Duodenal mucosa (tissue), 2 donors: ENCODE data around the gene ZBTB26.
"Not testable (repeated sequence)": the region's sequence is repeated elsewhere in the genome, so short reads cannot be mapped to it uniquely, and the experiment has no call there.

Source experiments
- H3K27ac ChIP-seq: one replicate; pipeline ENCODE4 v1.7.0; 2013; ENCODE audit warnings: low read depth, low read length
- H3K27me3 ChIP-seq, 2 donors: one replicate each; pipeline ENCODE4 v1.7.0; 2013; ENCODE audit warnings: low read length in 2 of 2, control low read depth in 1 of 2; ENCODE audit not compliant: insufficient read depth in 2 of 2, control insufficient read depth in 1 of 2
- H3K36me3 ChIP-seq, 2 donors: one replicate each; pipeline ENCODE4 v1.7.0; 2013; ENCODE audit warnings: low read length in 2 of 2, control low read depth in 1 of 2; ENCODE audit not compliant: insufficient read depth in 2 of 2, control insufficient read depth in 1 of 2
- H3K4me1 ChIP-seq, 2 donors: one replicate each; pipeline ENCODE4 v1.7.0; 2013; ENCODE audit warnings: low read length in 2 of 2, control low read depth in 1 of 2; ENCODE audit not compliant: insufficient read depth in 2 of 2, control insufficient read depth in 1 of 2
- H3K4me3 ChIP-seq, 2 donors: one replicate each; pipeline ENCODE4 v1.7.0; 2013; ENCODE audit warnings: low read length in 2 of 2, low read depth in 1 of 2
- H3K9ac ChIP-seq, 2 donors: one replicate each; pipeline ENCODE4 v1.7.0; 2013; ENCODE audit warnings: low read length in 2 of 2, low read depth in 1 of 2
- H3K9me3 ChIP-seq, 2 donors: one replicate each; pipeline ENCODE4 v1.7.0; 2013; ENCODE audit warnings: low read length in 2 of 2, control low read depth in 1 of 2; ENCODE audit not compliant: control insufficient read depth in 1 of 2

ZBTB26 gene

DNA sequence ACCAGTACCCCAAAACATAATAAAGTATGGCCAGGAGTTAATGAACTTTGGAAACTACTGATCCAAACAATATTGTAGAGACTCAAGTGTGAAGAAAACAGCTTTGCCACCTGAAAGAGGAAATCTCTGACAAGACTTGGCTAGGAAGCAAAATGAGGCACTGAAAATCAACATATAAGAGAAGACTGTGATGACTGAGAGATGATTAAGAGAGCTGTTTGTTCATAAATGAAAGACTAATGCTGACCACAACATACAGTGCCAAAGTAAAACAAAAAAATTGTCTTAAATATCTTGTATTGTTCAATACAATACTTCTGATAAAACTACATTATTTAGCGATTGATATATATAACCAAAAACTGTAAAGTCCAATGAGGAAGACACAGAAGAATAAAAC is 33.3 kb downstream of the ZBTB26 start:
- peaks cover under 1 to 5% of the 10 kb centered on the region in 2 donors for H3K4me1 ChIP-seq

DNA sequence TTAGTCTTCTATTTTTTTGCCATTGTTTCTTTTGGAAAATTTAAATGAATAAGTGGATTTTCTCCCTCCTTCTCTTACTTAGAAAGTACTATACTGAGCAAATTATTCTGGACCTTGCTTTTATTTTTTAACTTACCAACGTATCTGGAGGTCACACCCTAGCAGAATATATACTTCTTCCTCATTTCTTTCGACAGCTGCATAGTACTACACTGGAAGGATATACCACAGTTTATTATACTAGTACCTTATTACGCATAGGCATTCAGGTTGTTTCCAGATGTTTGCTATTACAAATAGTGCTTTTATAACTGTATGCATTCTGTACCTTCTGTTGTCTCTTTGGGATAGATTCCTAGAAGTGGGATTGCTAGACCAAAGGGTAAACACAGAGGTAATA is 42.8 kb downstream of the ZBTB26 start:
- H3K4me1 ChIP-seq, result no peaks in the 10 kb centered on the region

More for the DNA sequence above, 33.3 kb downstream of the ZBTB26 start:
- Histone ChIP-seq H3K9ac (no peak overlapping the region), H3K27ac (no peak overlapping the region), H3K4me3 (no peak overlapping the region), H3K27me3 (no peaks in the 10 kb centered on the region), H3K9me3 (no peaks in the 10 kb centered on the region), H3K36me3 (peaks cover 5 to 21% of the 10 kb centered on the region in 2 donors)

DNA sequence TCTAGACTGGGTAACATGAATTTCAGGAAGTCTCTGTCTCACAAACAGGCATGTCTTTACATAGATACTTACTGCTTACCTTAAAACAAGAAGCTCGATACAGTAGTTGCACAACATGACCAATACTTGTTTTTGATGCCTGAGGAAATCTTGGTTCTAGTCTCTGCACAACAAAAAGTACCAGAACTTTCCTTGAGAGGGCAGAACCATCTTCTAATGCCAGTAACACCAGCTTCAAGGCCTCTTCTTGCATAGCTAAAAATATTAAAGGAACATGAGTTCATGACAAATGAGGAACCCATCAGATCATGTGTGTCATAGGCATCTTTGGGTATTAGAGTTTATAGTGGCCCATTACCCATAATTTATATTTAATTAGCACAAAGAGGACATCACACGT is 48.2 kb downstream of the ZBTB26 start:
- Histone ChIP-seq H3K27me3 (no peaks in the 10 kb centered on the region), H3K27ac (no peak overlapping the region), H3K4me1 (peaks cover 5 to 9% of the 10 kb centered on the region in 2 donors), H3K36me3 (peaks cover 34 to 55% of the 10 kb centered on the region in 2 donors), H3K4me3 (no peak overlapping the region), H3K9ac (no peak overlapping the region), H3K9me3 (no peaks in the 10 kb centered on the region)

More for the DNA sequence above, 42.8 kb downstream of the ZBTB26 start:
- Histone ChIP-seq H3K4me3 (no peak overlapping the region), H3K27ac (no peak overlapping the region), H3K9ac (no peak overlapping the region), H3K36me3 (peaks cover 17 to 57% of the 10 kb centered on the region in 2 donors), H3K9me3 (no peaks in the 10 kb centered on the region), H3K27me3 (no peaks in the 10 kb centered on the region)

DNA sequence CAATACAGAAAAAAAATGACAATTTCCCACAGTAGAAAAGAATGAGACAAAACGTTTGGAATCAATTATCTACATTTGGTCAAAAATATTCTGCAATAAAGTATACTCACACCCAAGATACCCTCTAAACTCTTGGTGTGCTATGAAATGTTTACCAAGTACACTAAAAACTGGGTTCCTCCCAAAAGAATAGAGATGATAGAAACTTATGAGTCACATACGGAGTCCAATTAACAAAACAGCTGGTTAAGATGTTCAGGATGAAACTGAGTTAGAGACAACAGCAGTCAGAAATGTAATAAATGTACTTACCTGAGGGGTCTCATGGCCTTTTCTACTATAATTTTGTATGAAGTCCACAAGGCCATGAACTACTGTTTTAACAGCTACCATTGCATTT is 51.9 kb downstream of the ZBTB26 start:
- Histone ChIP-seq H3K9me3 (no peaks in the 10 kb centered on the region), H3K4me1 (peaks cover 5 to 9% of the 10 kb centered on the region in 2 donors), H3K27ac (no peak overlapping the region), H3K9ac (no peak overlapping the region), H3K36me3 (peaks cover 52 to 69% of the 10 kb centered on the region in 2 donors), H3K4me3 (no peak overlapping the region), H3K27me3 (no peaks in the 10 kb centered on the region)

DNA sequence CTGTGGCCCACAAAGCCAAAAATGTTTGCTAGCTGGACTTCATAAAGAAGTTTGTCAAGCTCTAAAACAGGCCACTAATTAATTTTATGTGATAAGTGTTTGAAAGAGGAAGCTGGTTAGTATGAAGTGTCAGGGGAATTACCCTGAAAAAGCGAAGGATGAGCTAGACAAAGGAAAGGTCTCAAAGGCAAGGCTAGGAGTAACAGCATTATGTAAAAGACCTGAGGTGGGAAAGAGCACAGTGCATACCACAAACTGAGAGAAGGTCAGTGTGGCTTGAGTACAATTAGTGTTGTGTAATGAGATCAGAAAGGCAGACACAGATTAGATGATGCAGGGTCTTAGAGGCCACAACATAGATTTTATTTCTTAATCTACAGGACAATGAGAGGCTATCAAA is 55.8 kb downstream of the ZBTB26 start:
- peaks cover 38 to 66% of the 10 kb centered on the region in 2 donors for H3K36me3 ChIP-seq
- H3K9ac ChIP-seq, result no peak overlapping the region
- no peaks in the 10 kb centered on the region for H3K27me3 ChIP-seq
- no peaks in the 10 kb centered on the region for H3K9me3 ChIP-seq
- H3K27ac ChIP-seq, result no peak overlapping the region
- no peak overlapping the region for H3K4me3 ChIP-seq
- H3K4me1 ChIP-seq, result no peaks in the 10 kb centered on the region

DNA sequence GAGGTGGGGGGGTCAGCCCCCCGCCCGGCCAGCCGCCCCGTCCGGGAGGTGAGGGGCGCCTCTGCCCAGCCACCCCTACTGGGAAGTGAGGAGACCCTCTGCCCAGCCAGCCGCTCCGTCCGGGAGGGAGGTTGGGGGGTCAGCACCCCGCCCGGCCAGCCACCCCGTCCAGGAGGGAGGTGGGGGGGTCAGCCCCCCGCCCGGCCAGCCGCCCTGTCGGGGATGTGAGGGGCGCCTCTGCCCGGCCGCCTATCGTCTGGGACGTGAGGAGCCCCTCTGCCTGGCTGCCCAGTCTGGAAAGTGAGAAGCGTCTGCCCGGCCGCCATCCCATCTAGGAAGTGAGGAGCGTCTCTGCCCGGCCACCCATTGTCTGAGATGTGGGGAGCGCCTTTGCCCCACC is 64.0 kb downstream of the ZBTB26 start:
- not testable (repeated sequence) for H3K9ac ChIP-seq, H3K4me1 ChIP-seq, H3K27ac ChIP-seq, H3K9me3 ChIP-seq, H3K27me3 ChIP-seq, H3K4me3 ChIP-seq
- peaks cover 13 to 22% of the 10 kb centered on the region in 2 donors for H3K36me3 ChIP-seq

DNA sequence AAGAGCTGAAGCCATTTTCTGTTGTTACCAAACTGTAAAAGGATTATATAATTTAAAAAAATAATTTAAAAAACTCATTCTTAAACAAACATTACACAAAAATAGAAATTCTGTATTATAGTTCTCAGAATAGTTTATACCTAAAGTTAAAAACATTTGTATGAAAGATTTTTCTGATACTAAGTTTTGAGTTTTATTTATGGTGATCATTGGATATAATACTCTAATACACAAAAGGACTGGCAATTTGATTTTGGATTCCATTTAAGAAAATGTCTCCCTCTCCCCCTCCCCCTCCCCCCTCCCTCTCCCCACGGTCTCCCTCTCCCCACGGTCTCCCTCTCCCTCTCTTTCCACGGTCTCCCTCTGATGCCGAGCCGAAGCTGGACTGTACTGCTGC is 65.2 kb downstream of the ZBTB26 start:
- Histone ChIP-seq H3K27me3 (no peaks in the 10 kb centered on the region), H3K9ac (no peak overlapping the region), H3K4me3 (no peak overlapping the region), H3K4me1 (no peaks in the 10 kb centered on the region), H3K27ac (no peak overlapping the region), H3K36me3 (peaks cover 14 to 16% of the 10 kb centered on the region in 2 donors), H3K9me3 (no peaks in the 10 kb centered on the region)
